Measurements from ENCODE around the gene VEPH1. TPM values are rescaled to one million over a fixed set of nuclear protein-coding genes. Genes with fewer than 3 reads are reported as not detected.

Gene VEPH1
- total RNA-seq, 1 experiment from 2014 or later: 35.1 TPM

GRCh38 chr3:157469561-157470294 lies 33.5 kb downstream of the VEPH1 start:
- intact Hi-C loops (cut with micrococcal nuclease; ENCODE audit: unreplicated experiment): no loop called here
- no peaks in the 10 kb centered on the region for H3K4me1 Mint-ChIP-seq (ENCODE audit: low read depth, unreplicated experiment)
- H3K36me3 Mint-ChIP-seq (ENCODE audit: insufficient read depth, unreplicated experiment): no peaks in the 10 kb centered on the region
- CTCF ChIA-PET: no interaction called here
- H3K4me3 Mint-ChIP-seq (ENCODE audit: low read depth, unreplicated experiment): no peak overlapping the region
- no peak overlapping the region for H3K27ac Mint-ChIP-seq (ENCODE audit: unreplicated experiment)
- BruUV-seq (replicated peaks): no TSS peak
- no peak for DNase-seq
- TF ChIP-seq CTCF (IDR thresholded peaks at IDR 0.05; ENCODE audit: unreplicated experiment): no peak
- no peaks in the 10 kb centered on the region for H3K9me3 Mint-ChIP-seq (ENCODE audit: low read depth, unreplicated experiment)
- no peaks in the 10 kb centered on the region for H3K27me3 Mint-ChIP-seq (ENCODE audit: unreplicated experiment)

- Mint-ChIP-seq H3K4me1 (ENCODE audit: low read depth, unreplicated experiment) (no peaks in the 10 kb centered on the region), H3K4me3 (ENCODE audit: low read depth, unreplicated experiment) (no peak overlapping the region), H3K9me3 (ENCODE audit: low read depth, unreplicated experiment) (no peaks in the 10 kb centered on the region), H3K27ac (ENCODE audit: unreplicated experiment) (no peak overlapping the region), H3K36me3 (ENCODE audit: insufficient read depth, unreplicated experiment) (no peaks in the 10 kb centered on the region), H3K27me3 (ENCODE audit: unreplicated experiment) (no peaks in the 10 kb centered on the region)
- CTCF ChIA-PET: no interaction called here
- intact Hi-C loops (cut with micrococcal nuclease; ENCODE audit: unreplicated experiment): no loop called here
- BruUV-seq (replicated peaks): no TSS peak
- DNase-seq: no peak
- no peak for TF ChIP-seq CTCF (IDR thresholded peaks at IDR 0.05; ENCODE audit: unreplicated experiment)
Measured at GRCh38 chr3:157467200-157467599, 36.0 kb downstream of the VEPH1 start.

GRCh38 chr3:157465741-157466140 lies 37.5 kb downstream of the VEPH1 start:
- TF ChIP-seq CTCF (IDR thresholded peaks at IDR 0.05; ENCODE audit: unreplicated experiment): no peak
- H3K27ac Mint-ChIP-seq (ENCODE audit: unreplicated experiment): no peak overlapping the region
- DNase-seq: no peak
- CTCF ChIA-PET: interaction anchor here (1.0 to 2.1 kb wide), 2 partner anchors 12 to 28 kb away, joined by 4 read pairs; partner anchors contain the start of gene PTX3
- no peaks in the 10 kb centered on the region for H3K27me3 Mint-ChIP-seq (ENCODE audit: unreplicated experiment)
- no peak overlapping the region for H3K4me3 Mint-ChIP-seq (ENCODE audit: low read depth, unreplicated experiment)
- no peaks in the 10 kb centered on the region for H3K9me3 Mint-ChIP-seq (ENCODE audit: low read depth, unreplicated experiment)
- no TSS peak for BruUV-seq (replicated peaks)
- H3K36me3 Mint-ChIP-seq (ENCODE audit: insufficient read depth, unreplicated experiment): no peaks in the 10 kb centered on the region
- H3K4me1 Mint-ChIP-seq (ENCODE audit: low read depth, unreplicated experiment): peaks cover 2% of the 10 kb centered on the region
- intact Hi-C loops (cut with micrococcal nuclease; ENCODE audit: unreplicated experiment): no loop called here

GRCh38 chr3:157464321-157464720 lies 38.9 kb downstream of the VEPH1 start:
- no peak overlapping the region for H3K27ac Mint-ChIP-seq (ENCODE audit: unreplicated experiment)
- H3K4me1 Mint-ChIP-seq (ENCODE audit: low read depth, unreplicated experiment): peaks cover 10% of the 10 kb centered on the region
- no peak for DNase-seq
- intact Hi-C loops (cut with micrococcal nuclease; ENCODE audit: unreplicated experiment): no loop called here
- no peak overlapping the region for H3K4me3 Mint-ChIP-seq (ENCODE audit: low read depth, unreplicated experiment)
- CTCF ChIA-PET: interaction anchor here (1.1 kb wide), 1 partner anchor 33 kb away, joined by 3 read pairs; no protein-coding TSS in a partner anchor
- no peak for TF ChIP-seq CTCF (IDR thresholded peaks at IDR 0.05; ENCODE audit: unreplicated experiment)
- H3K27me3 Mint-ChIP-seq (ENCODE audit: unreplicated experiment): no peaks in the 10 kb centered on the region
- no TSS peak for BruUV-seq (replicated peaks)
- no peaks in the 10 kb centered on the region for H3K9me3 Mint-ChIP-seq (ENCODE audit: low read depth, unreplicated experiment)
- no peaks in the 10 kb centered on the region for H3K36me3 Mint-ChIP-seq (ENCODE audit: insufficient read depth, unreplicated experiment)
